ENCODE results near the gene ATE1. TPM values are rescaled to one million over a fixed set of nuclear protein-coding genes. Genes with fewer than 3 reads are reported as not detected.
A peak's percentile ranks its signal among the peaks of the same experiment; 100 is the strongest.

ATE1 gene
- total and polyA plus RNA-seq, 2 donors (not counting 1 experiment from before 2014, with no cell fraction given) = 19.3 to 28.1 TPM

GRCh38 chr10:121698902-121699301 lies 228.9 kb downstream of the ATE1 start:
- no peak overlapping the region for H3K27ac ChIP-seq (ENCODE audit: insufficient read depth, low read length)
- no peak overlapping the region for H3K4me3 ChIP-seq (replicated peaks in 1 of 4; ENCODE audit: control extremely low read depth in 1 of 4, insufficient read depth in 1 of 4, low read depth in 3 of 4, low read length in 4 of 4)
- DNase-seq (ENCODE audit: low read depth in 2 of 2) = no peak
- H3K4me1 ChIP-seq (ENCODE audit: control insufficient read depth, extremely low read depth, insufficient read depth, low read length) = no peaks in the 10 kb centered on the region
- H3K27me3 ChIP-seq (ENCODE audit: control insufficient read depth, insufficient read depth, low read length) = no peaks in the 10 kb centered on the region
- no peak for TF ChIP-seq EZH2 (IDR thresholded peaks at IDR 0.05; ENCODE audit: low read length, missing control alignments)
- no peak for TF ChIP-seq CTCF (conservative IDR thresholded peaks at IDR 0.05 in 1 of 2, IDR thresholded peaks at IDR 0.05 in 1 of 2; ENCODE audit: low read depth in 1 of 2, low read length in 2 of 2)
- H3K36me3 ChIP-seq (ENCODE audit: control insufficient read depth, insufficient read depth, low read length) = no peaks in the 10 kb centered on the region
- H3K9me3 ChIP-seq (ENCODE audit: control insufficient read depth, insufficient read depth, low read depth, low read length) = no peaks in the 10 kb centered on the region
- no peak overlapping the region for H3K4me2 ChIP-seq (ENCODE audit: extremely low read depth, insufficient read depth, low read length)
- H3K79me2 ChIP-seq (ENCODE audit: control insufficient read depth, insufficient read depth, low read length) = no peaks in the 10 kb centered on the region
- H3K9ac ChIP-seq (ENCODE audit: insufficient read depth, low read length) = no peak overlapping the region
- H2AFZ ChIP-seq (ENCODE audit: low read length) = no peak overlapping the region
- no peaks in the 10 kb centered on the region for H4K20me1 ChIP-seq (ENCODE audit: control insufficient read depth, extremely low read depth, insufficient read depth, low read length)

GRCh38 chr10:121698336-121698735 lies 229.5 kb downstream of the ATE1 start:
- Histone ChIP-seq H3K9ac (ENCODE audit: insufficient read depth, low read length) (no peak overlapping the region), H3K79me2 (ENCODE audit: control insufficient read depth, insufficient read depth, low read length) (no peaks in the 10 kb centered on the region), H3K36me3 (ENCODE audit: control insufficient read depth, insufficient read depth, low read length) (no peaks in the 10 kb centered on the region), H2AFZ (ENCODE audit: low read length) (no peak overlapping the region), H3K4me3 (replicated peaks in 1 of 4; ENCODE audit: control extremely low read depth in 1 of 4, insufficient read depth in 1 of 4, low read depth in 3 of 4, low read length in 4 of 4) (no peak overlapping the region), H3K4me1 (ENCODE audit: control insufficient read depth, extremely low read depth, insufficient read depth, low read length) (no peaks in the 10 kb centered on the region), H3K27me3 (ENCODE audit: control insufficient read depth, insufficient read depth, low read length) (no peaks in the 10 kb centered on the region), H3K27ac (ENCODE audit: insufficient read depth, low read length) (no peak overlapping the region), H4K20me1 (ENCODE audit: control insufficient read depth, extremely low read depth, insufficient read depth, low read length) (no peaks in the 10 kb centered on the region), H3K4me2 (ENCODE audit: extremely low read depth, insufficient read depth, low read length) (no peak overlapping the region), H3K9me3 (ENCODE audit: control insufficient read depth, insufficient read depth, low read depth, low read length) (no peaks in the 10 kb centered on the region)
- no peak for TF ChIP-seq EZH2 (IDR thresholded peaks at IDR 0.05; ENCODE audit: low read length, missing control alignments)
- no peak for TF ChIP-seq CTCF (conservative IDR thresholded peaks at IDR 0.05 in 1 of 2, IDR thresholded peaks at IDR 0.05 in 1 of 2; ENCODE audit: low read depth in 1 of 2, low read length in 2 of 2)
- peak in 1 of 2 donors; percentile 61 for DNase-seq (ENCODE audit: low read depth in 2 of 2)

DNA sequence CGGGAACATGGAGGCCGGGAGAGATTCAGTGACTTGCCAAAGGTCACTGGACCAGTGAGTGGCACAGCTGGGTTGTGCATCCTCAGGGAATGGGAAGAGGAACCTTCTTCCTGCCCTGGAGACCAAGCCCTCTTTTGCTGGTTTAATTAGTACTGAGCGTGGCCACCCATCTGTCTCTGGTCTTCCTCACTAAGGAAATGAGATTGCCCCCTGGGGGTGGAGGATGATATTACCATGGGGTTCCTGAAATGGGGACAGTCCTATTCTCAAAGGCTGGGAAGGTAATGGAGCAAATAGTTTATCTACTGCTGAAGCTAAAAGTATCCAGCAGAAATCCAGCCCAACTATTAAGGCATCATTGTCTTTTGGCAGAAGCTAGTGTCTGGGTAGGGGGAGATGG lies 231.0 kb downstream of the ATE1 start:
- DNase-seq (ENCODE audit: low read depth in 2 of 2) = no peak
- Histone ChIP-seq H3K9me3 (ENCODE audit: control insufficient read depth, insufficient read depth, low read depth, low read length) (no peaks in the 10 kb centered on the region), H3K4me2 (ENCODE audit: extremely low read depth, insufficient read depth, low read length) (no peak overlapping the region), H3K27me3 (ENCODE audit: control insufficient read depth, insufficient read depth, low read length) (no peaks in the 10 kb centered on the region), H3K27ac (ENCODE audit: insufficient read depth, low read length) (no peak overlapping the region), H3K79me2 (ENCODE audit: control insufficient read depth, insufficient read depth, low read length) (no peaks in the 10 kb centered on the region), H2AFZ (ENCODE audit: low read length) (no peak overlapping the region), H3K4me3 (replicated peaks in 1 of 4; ENCODE audit: control extremely low read depth in 1 of 4, insufficient read depth in 1 of 4, low read depth in 3 of 4, low read length in 4 of 4) (no peak overlapping the region), H3K4me1 (ENCODE audit: control insufficient read depth, extremely low read depth, insufficient read depth, low read length) (no peaks in the 10 kb centered on the region), H4K20me1 (ENCODE audit: control insufficient read depth, extremely low read depth, insufficient read depth, low read length) (no peaks in the 10 kb centered on the region), H3K9ac (ENCODE audit: insufficient read depth, low read length) (no peak overlapping the region), H3K36me3 (ENCODE audit: control insufficient read depth, insufficient read depth, low read length) (no peaks in the 10 kb centered on the region)
- TF ChIP-seq EZH2 (IDR thresholded peaks at IDR 0.05; ENCODE audit: low read length, missing control alignments) (no peak), CTCF (conservative IDR thresholded peaks at IDR 0.05 in 1 of 2, IDR thresholded peaks at IDR 0.05 in 1 of 2; ENCODE audit: low read depth in 1 of 2, low read length in 2 of 2) (peak in 1 of 2 donors; percentile 15)

Data from fibroblast of lung (primary cell).